Prostate gland (tissue), 2 donors: ENCODE measurements around the gene SIVA1. TPM values are rescaled to one million over a fixed set of nuclear protein-coding genes. Genes with fewer than 3 reads are reported as not detected.
A peak's percentile ranks its signal among the peaks of the same experiment; 100 is the strongest.

Source experiments
- DNase-seq: peaks from one replicate; pipeline ENCODE4 v3.0.0-alpha.2; 2019; ENCODE audit warnings: low spot score
- H3K27ac ChIP-seq, 2 donors: fragments of 200-600 bp; sonication (generic); 2 replicates each; pipeline ENCODE4 v1.5.1; 2017 to 2019
- H3K27me3 ChIP-seq: fragments of 200-600 bp; sonication (generic); replicated peaks from 2 replicates; pipeline ENCODE4 v1.5.1; 2019; ENCODE audit not compliant: insufficient read depth
- H3K36me3 ChIP-seq, 2 donors: fragments of 200-600 bp; sonication (generic); 1 replicate in 1 of 2; 2 replicates in 1 of 2; pipeline versions ENCODE4 v1.5.1 to v1.8.1; 2017 to 2019
- H3K4me1 ChIP-seq: fragments of 200-600 bp; sonication (generic); replicated peaks from 2 replicates; pipeline ENCODE4 v1.5.1; 2019
- H3K4me3 ChIP-seq, 2 donors: fragments of 200-600 bp; sonication (generic); 2 replicates each; pipeline ENCODE4 v1.5.1; 2017 to 2019
- H3K9me3 ChIP-seq: fragments of 200-600 bp; sonication (generic); 2 replicates; pipeline ENCODE4 v1.5.1; 2017
- POLR2A ChIP-seq: fragments of 450-650 bp; IDR thresholded peaks from one replicate; pipeline ENCODE4 v1.6.1; 2016; ENCODE audit warnings: antibody characterized with exemption, mild to moderate bottlenecking
- POLR2AphosphoS5 ChIP-seq: sonication (generic); formaldehyde crosslinking; IDR thresholded peaks from one replicate; pipeline ENCODE4 v1.6.1; 2017; ENCODE audit warnings: antibody characterized with exemption
- WGBS: methylation state at CpG from one replicate; pipeline ENCODE4 v1.1.5; 2018; 5-methylcytosine and 5-hydroxymethylcytosine counted together
- intact Hi-C: fragments of 100-400 bp; cut with DNase I; formaldehyde crosslinking; loops from one replicate; pipeline ENCODE4 v1.14.2; 2022
- total RNA-seq, 2 donors: library from RNA; depleted of rRNA; stranded (reverse); fragments of >200 nt; gene quantifications; one replicate each; pipeline ENCODE4 v1.1.0, GENCODE V29; 2016
- TF ChIP-seq, protein P1 (sequence below), 4 experiments: fragments of 200-600 bp in 2 of 4; fragments of 450-650 bp in 2 of 4; sonication (generic) in 2 of 4; IDR thresholded peaks; 1 replicate in 3 of 4; 2 replicates in 1 of 4; pipeline ENCODE4 v1.5.1; 2016 to 2019; ENCODE audit warnings: antibody characterized with exemption in 4 of 4, mild to moderate bottlenecking in 2 of 4, moderate library complexity in 2 of 4

Gene SIVA1
- total RNA-seq, 2 donors from 2014 or later = 249 to 514 TPM

GRCh38 chr14:104767634-104767918 is 14.6 kb downstream of the SIVA1 start:
- TF ChIP-seq POLR2AphosphoS5 (no peak), POLR2A (no peak)
- TF ChIP-seq, protein P1, sequence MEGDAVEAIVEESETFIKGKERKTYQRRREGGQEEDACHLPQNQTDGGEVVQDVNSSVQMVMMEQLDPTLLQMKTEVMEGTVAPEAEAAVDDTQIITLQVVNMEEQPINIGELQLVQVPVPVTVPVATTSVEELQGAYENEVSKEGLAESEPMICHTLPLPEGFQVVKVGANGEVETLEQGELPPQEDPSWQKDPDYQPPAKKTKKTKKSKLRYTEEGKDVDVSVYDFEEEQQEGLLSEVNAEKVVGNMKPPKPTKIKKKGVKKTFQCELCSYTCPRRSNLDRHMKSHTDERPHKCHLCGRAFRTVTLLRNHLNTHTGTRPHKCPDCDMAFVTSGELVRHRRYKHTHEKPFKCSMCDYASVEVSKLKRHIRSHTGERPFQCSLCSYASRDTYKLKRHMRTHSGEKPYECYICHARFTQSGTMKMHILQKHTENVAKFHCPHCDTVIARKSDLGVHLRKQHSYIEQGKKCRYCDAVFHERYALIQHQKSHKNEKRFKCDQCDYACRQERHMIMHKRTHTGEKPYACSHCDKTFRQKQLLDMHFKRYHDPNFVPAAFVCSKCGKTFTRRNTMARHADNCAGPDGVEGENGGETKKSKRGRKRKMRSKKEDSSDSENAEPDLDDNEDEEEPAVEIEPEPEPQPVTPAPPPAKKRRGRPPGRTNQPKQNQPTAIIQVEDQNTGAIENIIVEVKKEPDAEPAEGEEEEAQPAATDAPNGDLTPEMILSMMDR (IDR thresholded peaks at IDR 0.05) = no peak
- intact Hi-C loops = no loop called here
- DNase-seq = no peak
- Histone ChIP-seq H3K27ac (no peak overlapping the region), H3K9me3 (no peaks in the 10 kb centered on the region), H3K4me1 (no peaks in the 10 kb centered on the region), H3K27me3 (no peaks in the 10 kb centered on the region), H3K36me3 (peaks cover 0 to 2% of the 10 kb centered on the region in 2 donors), H3K4me3 (no peak overlapping the region)
- WGBS = 90% methylated on average over 5 of the region's 5 CpGs

- Histone ChIP-seq H3K4me1 (peaks cover 3% of the 10 kb centered on the region), H3K9me3 (no peaks in the 10 kb centered on the region), H3K27ac (peak overlapping the region; percentile 36 to 43), H3K4me3 (no peak overlapping the region), H3K36me3 (peaks cover 0 to 10% of the 10 kb centered on the region in 2 donors), H3K27me3 (no peaks in the 10 kb centered on the region)
- TF ChIP-seq POLR2A (no peak), POLR2AphosphoS5 (peak; percentile 53)
- TF ChIP-seq, protein P1 (IDR thresholded peaks at IDR 0.05) = peak; percentile 92 to 98 (median 96)
- intact Hi-C loops = loop anchor here (2.0 kb wide), 1 partner anchor 58 kb away; no protein-coding TSS in a partner anchor
- WGBS = 14% methylated on average over 22 of the region's 25 CpGs
- DNase-seq = peak; percentile 87
Observed at GRCh38 chr14:104768437-104769323, 15.7 kb downstream of the SIVA1 start.

DNA sequence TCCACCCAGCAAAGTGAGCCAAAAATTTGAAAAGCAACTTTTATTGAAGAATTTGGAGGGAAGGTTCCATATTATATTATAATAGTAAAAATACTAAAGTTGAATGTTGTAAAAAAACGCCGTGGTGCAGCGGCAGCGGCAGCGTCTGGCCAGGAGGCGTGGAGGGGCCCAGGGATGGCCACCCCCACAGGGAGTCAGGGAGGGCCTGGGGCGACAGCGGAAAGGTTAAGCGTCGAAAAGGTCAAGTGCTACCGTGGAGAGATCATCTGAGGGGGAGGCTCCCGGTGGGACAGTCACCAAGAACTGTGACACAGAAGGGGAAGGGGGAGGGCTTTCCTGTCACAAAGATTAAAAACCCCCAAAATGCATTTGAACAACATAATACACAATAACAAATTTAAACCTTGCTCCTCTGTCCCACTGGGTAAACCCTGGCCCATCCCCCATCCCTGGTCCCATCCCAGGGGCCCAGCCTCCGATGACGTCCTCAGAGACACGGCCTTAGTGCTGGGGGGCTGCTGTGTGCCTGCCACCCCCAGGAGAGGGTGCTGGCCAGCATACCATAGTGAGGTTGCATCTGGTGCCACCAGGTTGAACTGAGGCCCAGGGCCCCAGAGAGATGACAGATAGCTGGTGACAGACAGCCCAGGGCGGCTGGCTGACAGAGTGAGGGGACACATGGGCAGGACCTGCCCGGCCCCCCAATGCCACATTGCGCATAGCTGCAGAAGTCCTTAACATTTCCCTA is 16.6 kb downstream of the SIVA1 start:
- no peak overlapping the region for H3K27ac ChIP-seq
- WGBS = 78% methylated on average over 18 of the region's 18 CpGs
- no peak for TF ChIP-seq POLR2A
- TF ChIP-seq, protein P1 (IDR thresholded peaks at IDR 0.05) = no peak
- no peak for TF ChIP-seq POLR2AphosphoS5
- peaks cover 9% of the 10 kb centered on the region for H3K4me1 ChIP-seq
- no peak overlapping the region for H3K4me3 ChIP-seq
- DNase-seq = no peak
- intact Hi-C loops = loop anchor here (2.0 kb wide), 1 partner anchor 57 kb away; no protein-coding TSS in a partner anchor
- no peaks in the 10 kb centered on the region for H3K9me3 ChIP-seq
- peaks cover 0 to 10% of the 10 kb centered on the region in 2 donors for H3K36me3 ChIP-seq
- no peaks in the 10 kb centered on the region for H3K27me3 ChIP-seq

- WGBS = 67% methylated on average over 24 of the region's 24 CpGs
Observed at GRCh38 chr14:104770072-104770579, 17.2 kb downstream of the SIVA1 start.

More at GRCh38 chr14:104770072-104770579, 17.2 kb downstream of the SIVA1 start:
- Histone ChIP-seq H3K36me3 (peaks cover 0 to 10% of the 10 kb centered on the region in 2 donors), H3K4me3 (no peak overlapping the region), H3K4me1 (peaks cover 16% of the 10 kb centered on the region), H3K9me3 (no peaks in the 10 kb centered on the region), H3K27me3 (no peaks in the 10 kb centered on the region), H3K27ac (no peak overlapping the region)
- no peak for DNase-seq
- intact Hi-C loops = no loop called here
- TF ChIP-seq, protein P1 (IDR thresholded peaks at IDR 0.05) = no peak
